SK-N-MC (cell line): ENCODE measurements around the gene SULT1B1.

Experiments
- DNase-seq: peaks from one replicate; pipeline ENCODE4 v3.0.0-alpha.2; 2011; ENCODE audit warnings: low read depth, low spot score
- H3K27ac ChIP-seq: fragments of 200-600 bp; sonication (generic); 2 replicates; pipeline ENCODE4 v1.5.1; 2016; ENCODE audit warnings: mixed run types
- H3K36me3 ChIP-seq: fragments of 200-600 bp; sonication (generic); 2 replicates; pipeline ENCODE4 v1.6.1; 2017; ENCODE audit warnings: antibody characterized with exemption, low read length, mixed read lengths; ENCODE audit not compliant: insufficient read depth
- H3K4me3 ChIP-seq: fragments of 200-600 bp; sonication (generic); 2 replicates; pipeline ENCODE4 v1.5.1; 2016
- H3K9ac ChIP-seq: fragments of 200-600 bp; sonication (generic); 2 replicates; pipeline ENCODE4 v1.8.0; 2017; ENCODE audit warnings: mixed run types, mixed read lengths; ENCODE audit not compliant: insufficient read length
- H3K9me3 ChIP-seq: fragments of 200-600 bp; sonication (generic); 2 replicates; pipeline ENCODE4 v1.6.1; 2017; ENCODE audit warnings: low read depth, mild to moderate bottlenecking, antibody characterized with exemption, low read length, moderate library complexity, mixed read lengths
- EZH2 ChIP-seq: fragments of 200-600 bp; sonication (generic); IDR thresholded peaks from one replicate; pipeline ENCODE4 v1.6.1; 2017; ENCODE audit warnings: antibody characterized with exemption
- FOXP2 ChIP-seq: optimal IDR thresholded peaks from 2 replicates; pipeline ENCODE3; 2011; ENCODE audit warnings: mild to moderate bottlenecking, moderate library complexity; ENCODE audit not compliant: insufficient read depth; ENCODE audit errors: extremely low read length, control extremely low read depth
- POLR2AphosphoS5 ChIP-seq: IDR thresholded peaks from 2 replicates; pipeline ENCODE4 v1.6.1; 2012; ENCODE audit warnings: mild to moderate bottlenecking, low read depth, low read length, borderline replicate concordance

The SULT1B1 gene

DNA sequence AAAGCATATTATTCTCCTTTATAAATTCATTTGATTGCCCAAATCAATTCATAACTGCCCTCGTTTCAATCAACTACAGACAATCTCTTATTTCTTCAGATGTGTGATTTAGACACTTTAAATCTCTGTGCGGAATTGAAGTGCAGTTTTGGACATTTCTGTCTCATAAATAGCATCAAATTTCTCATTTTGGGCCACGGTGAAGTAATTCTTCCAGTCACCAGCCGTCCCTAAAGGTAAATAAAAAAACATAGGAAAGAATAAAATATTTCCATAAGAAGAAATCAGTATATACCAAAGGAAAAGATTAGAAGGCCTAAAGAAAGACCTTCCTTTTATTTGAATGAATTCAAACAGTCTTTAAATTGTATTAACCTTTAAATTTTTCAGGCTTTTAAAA lies 33.4 kb downstream of the SULT1B1 start:
- TF ChIP-seq EZH2 (no peak), FOXP2 (no peak), POLR2AphosphoS5 (no peak)
- no peaks in the 10 kb centered on the region for H3K36me3 ChIP-seq
- H3K4me3 ChIP-seq: no peak overlapping the region
- H3K27ac ChIP-seq: no peak overlapping the region
- H3K9me3 ChIP-seq: no peaks in the 10 kb centered on the region
- H3K9ac ChIP-seq: no peak overlapping the region
- no peak for DNase-seq

DNA sequence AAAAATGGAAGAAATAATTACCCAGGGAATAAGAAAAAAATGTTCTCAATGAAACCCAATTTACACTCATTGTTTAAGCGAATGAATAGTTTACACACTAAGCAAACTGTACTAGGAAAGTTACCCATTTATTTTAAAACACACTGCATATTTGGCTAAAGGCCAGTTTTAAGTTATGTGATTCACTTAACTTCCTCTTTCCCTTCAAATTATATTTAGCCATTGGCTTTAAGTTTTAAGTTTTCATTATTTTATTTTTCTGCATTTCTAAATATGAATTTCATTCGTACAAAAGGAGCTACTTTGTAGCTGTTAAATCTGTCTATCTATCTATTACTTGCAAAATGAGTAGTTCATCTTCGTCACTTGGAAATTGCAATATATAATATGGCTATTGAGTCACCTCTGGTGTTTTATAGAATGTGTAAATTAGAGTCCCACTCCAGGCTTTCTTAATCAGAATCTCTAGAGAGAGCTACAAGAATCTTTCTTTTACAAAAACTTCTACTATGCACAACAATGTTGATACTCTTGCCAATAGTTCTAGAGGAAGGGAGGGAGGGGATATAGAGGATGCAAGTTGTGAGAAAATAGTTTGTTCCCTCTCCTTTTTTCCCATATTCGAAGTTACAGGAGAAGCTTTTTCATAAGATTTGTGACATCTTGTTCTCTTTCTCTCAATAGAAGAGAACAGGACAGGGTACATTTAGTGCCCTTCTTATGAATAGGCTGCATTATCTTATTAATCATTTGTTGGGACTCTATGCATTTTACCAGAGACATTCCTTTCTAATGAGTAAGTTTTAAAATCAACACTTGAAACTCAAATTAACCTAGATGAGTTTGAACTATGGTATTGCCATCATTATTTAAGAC lies 41.8 kb downstream of the SULT1B1 start:
- H3K9me3 ChIP-seq: no peaks in the 10 kb centered on the region
- H3K9ac ChIP-seq: no peak overlapping the region
- H3K27ac ChIP-seq: peak overlapping the region; percentile 74; the same call in 1 of the 2 replicates
- TF ChIP-seq FOXP2: no peak
- no peak for DNase-seq
- no peak overlapping the region for H3K4me3 ChIP-seq
- H3K36me3 ChIP-seq: no peaks in the 10 kb centered on the region

DNA sequence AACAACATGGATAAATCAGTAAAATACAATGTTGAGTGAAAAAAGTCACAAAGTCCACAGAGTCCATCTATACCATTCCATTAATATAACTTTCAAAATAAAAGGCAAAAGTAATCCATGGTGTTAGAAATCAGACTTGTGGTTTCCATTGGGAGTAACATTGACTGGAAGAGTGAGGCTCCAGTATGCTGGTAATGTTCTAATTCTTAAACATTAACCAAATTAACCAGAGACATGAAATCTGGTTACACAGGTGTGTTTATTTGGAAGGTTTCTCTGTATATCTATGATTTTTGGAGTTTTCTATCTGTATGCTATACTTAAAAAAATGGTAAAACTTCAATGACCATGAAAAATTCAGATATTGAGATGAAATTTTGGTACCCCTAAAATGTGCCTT lies 42.6 kb downstream of the SULT1B1 start:
- DNase-seq: no peak
- Histone ChIP-seq H3K9ac (no peak overlapping the region), H3K36me3 (no peaks in the 10 kb centered on the region), H3K27ac (peak overlapping the region; percentile 74; the same call in 1 of the 2 replicates), H3K9me3 (no peaks in the 10 kb centered on the region), H3K4me3 (no peak overlapping the region)
- TF ChIP-seq POLR2AphosphoS5 (no peak), EZH2 (no peak), FOXP2 (no peak)

DNA sequence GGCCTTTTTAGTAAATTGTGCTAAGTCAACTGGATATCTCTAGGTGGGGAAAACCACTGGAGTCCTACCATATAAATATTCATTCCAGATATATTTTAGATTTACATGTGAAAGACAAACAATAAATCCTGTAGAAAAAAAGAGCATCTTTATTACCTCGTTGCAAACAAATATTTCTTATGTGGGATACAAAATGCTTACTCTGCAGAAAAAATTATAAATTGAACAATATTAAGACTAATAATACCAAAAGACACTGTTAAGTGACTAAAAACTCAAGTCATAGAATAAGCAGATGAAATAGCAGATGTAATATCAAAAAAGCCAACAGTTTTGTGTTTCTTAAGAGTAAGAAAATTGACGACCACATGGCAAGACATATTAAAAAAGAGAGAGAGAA lies 43.8 kb downstream of the SULT1B1 start:
- no peak for DNase-seq
- no peak overlapping the region for H3K27ac ChIP-seq
- TF ChIP-seq POLR2AphosphoS5 (no peak), FOXP2 (no peak), EZH2 (no peak)

DNA sequence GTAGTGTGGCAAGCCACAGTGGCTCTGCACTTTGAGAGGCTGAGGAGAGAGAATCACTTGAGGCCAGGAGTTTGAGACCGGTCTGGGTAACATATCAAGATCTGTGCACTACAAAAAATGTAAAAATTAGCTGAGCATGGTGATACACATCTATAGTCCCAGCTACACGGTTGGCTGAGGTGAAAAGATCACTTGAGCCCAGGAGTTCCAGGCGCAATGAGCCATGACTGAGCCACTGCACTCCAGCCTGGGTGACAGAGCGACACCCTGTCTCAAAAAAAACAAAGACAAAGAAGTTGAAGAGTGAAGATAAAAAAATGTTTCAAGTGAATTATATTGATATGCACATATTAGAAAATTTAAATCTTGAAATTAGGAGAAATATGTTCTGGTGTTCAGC lies 46.3 kb downstream of the SULT1B1 start:
- H3K9me3 ChIP-seq: no peaks in the 10 kb centered on the region
- H3K9ac ChIP-seq: no peak overlapping the region
- H3K36me3 ChIP-seq: no peaks in the 10 kb centered on the region
- DNase-seq: no peak
- H3K27ac ChIP-seq: no peak overlapping the region
- H3K4me3 ChIP-seq: no peak overlapping the region
- TF ChIP-seq FOXP2 (no peak), EZH2 (no peak), POLR2AphosphoS5 (no peak)

More for the DNA sequence above, 43.8 kb downstream of the SULT1B1 start:
- Histone ChIP-seq H3K4me3 (no peak overlapping the region), H3K36me3 (no peaks in the 10 kb centered on the region), H3K9ac (no peak overlapping the region), H3K9me3 (no peaks in the 10 kb centered on the region)

DNA sequence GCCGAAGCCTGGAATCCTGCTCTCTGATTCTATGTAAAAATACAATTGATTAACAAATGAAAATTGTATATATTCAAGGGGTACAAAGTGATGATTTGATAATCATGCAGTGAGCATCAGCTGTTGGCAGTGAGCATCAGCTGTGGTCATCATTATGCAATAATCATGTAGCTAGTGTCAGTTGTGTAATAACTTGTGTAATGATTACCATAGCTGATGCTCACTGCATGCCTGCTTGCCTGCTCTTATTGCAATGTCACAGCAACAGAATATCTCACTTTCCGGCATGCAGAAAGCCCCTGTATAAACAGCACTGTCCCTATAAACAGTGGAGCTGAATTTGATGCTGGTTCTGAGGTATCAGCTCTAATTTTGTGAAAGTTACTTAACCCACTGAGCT lies 46.8 kb downstream of the SULT1B1 start:
- Histone ChIP-seq H3K9ac (no peak overlapping the region), H3K27ac (no peak overlapping the region), H3K9me3 (no peaks in the 10 kb centered on the region), H3K36me3 (no peaks in the 10 kb centered on the region), H3K4me3 (no peak overlapping the region)
- no peak for TF ChIP-seq EZH2
- no peak for TF ChIP-seq POLR2AphosphoS5
- no peak for TF ChIP-seq FOXP2
- DNase-seq: no peak

DNA sequence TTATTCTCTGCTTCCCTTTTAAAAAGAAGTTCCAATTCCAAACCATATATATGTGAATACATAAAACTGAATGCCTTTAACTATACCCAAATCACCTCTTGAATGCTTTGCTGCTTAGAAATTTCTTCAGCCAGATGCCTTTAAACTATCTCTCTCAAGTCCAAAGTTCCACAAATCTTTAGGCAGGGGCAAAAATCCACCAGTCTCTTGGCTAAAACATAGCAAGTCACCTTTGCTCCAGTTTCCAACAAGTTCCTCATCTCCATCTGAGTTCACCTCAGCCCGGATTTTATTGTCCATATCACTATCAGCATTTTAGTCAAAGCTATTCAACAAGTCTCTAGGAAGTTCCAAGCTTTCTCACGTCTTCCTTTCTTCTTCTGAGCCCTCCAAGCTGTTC lies 49.8 kb downstream of the SULT1B1 start:
- Histone ChIP-seq H3K27ac (no peak overlapping the region), H3K36me3 (no peaks in the 10 kb centered on the region), H3K9me3 (no peaks in the 10 kb centered on the region), H3K4me3 (no peak overlapping the region), H3K9ac (no peak overlapping the region)
- no peak for DNase-seq
- TF ChIP-seq EZH2 (no peak), FOXP2 (no peak), POLR2AphosphoS5 (no peak)

DNA sequence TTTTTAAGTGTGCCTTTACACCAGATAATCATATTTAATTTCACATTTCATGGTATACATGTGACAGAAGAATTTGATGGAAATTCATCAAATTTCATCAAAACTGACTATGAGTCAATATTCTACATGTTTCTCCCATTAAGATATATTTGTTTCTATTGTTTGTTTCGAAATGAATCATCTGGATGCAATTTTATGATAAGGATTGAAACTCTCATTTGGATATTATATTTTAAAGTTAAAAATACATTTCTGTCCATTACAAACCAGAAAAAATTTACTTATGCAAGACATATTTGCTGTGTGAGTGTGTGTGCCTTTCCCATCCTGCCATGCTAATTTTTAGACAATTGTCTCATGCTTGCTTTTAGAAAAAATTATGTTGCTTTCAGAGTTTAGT lies 52.2 kb downstream of the SULT1B1 start:
- no peak for DNase-seq

DNA sequence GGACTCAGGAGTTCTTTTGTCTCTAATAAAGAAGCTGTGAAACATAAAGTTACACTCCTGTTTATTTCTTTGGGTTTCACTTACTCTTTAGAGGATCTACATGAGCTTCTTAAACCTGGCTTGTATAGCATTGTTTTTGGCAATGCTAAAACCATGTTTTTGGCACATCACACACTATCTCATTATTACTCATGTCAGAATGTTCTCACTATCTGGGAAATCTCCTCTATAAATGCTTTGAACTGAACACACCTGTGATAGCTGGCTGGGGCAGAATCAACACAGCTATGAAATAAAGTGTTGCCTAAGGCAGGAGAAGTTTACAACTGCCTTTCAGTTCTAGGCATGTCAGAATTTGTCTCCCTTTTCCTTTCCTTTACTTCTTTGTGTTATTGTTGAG lies 52.6 kb downstream of the SULT1B1 start:
- TF ChIP-seq POLR2AphosphoS5: no peak
- no peak for TF ChIP-seq EZH2
- no peak for TF ChIP-seq FOXP2
- H3K9ac ChIP-seq: no peak overlapping the region
- no peaks in the 10 kb centered on the region for H3K9me3 ChIP-seq
- no peaks in the 10 kb centered on the region for H3K36me3 ChIP-seq
- H3K27ac ChIP-seq: no peak overlapping the region
- H3K4me3 ChIP-seq: no peak overlapping the region
- no peak for DNase-seq

More for the DNA sequence above, 52.2 kb downstream of the SULT1B1 start:
- TF ChIP-seq FOXP2 (no peak), POLR2AphosphoS5 (no peak), EZH2 (no peak)
- Histone ChIP-seq H3K36me3 (no peaks in the 10 kb centered on the region), H3K27ac (no peak overlapping the region), H3K9me3 (no peaks in the 10 kb centered on the region), H3K9ac (no peak overlapping the region), H3K4me3 (no peak overlapping the region)
